ENCODE results near the gene CROCC2. TPM values are rescaled to one million over a fixed set of nuclear protein-coding genes. Genes with fewer than 3 reads are reported as not detected.
A peak's percentile ranks its signal among the peaks of the same experiment; 100 is the strongest.

Gene CROCC2
- polyA plus RNA-seq, 4 donors: 0.13 to 0.18 TPM; not detected in 2

DNA sequence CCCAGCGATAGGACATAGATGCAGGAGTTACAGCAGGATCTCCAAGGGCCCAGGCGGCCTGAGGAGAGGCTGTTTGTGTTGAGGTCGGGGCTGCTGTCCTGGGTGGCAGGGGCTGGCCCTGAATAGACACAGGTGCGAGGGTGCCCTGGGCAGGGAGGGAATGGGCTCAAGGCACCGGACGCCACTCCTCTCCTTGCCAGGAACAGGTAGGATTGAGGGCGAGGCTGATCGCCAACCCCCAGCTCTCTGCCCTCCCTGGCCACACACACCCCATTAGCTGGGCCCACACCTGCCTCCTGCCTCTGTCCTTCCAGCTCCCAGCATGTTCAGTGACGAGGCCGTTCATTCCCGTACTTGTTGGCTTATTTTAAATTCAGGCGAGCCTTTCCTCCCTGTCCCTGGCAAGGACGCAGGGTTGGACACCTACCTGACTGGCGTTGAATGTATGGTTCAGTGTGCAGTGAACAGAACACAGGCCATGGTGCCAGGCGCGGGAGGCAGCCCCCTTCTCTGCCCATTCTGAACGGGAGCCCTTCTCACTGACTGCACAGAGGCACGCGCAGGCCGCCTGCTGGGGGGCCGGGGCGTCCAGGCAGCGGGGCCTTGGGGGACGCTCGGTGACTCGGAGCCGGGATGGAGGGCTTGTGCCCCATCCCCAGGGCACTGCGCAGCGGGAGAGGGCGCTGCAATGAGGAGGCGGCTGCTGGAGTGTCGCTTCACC is 51.0 kb downstream of the CROCC2 start:
- no peaks in the 10 kb centered on the region for H3K36me3 ChIP-seq (ENCODE audit: control insufficient read depth in 3 of 3, insufficient read depth in 2 of 3, low read depth in 1 of 3, low read length in 3 of 3)
- H3K4me1 ChIP-seq (ENCODE audit: control insufficient read depth in 3 of 3, insufficient read depth in 2 of 3, low read depth in 1 of 3, low read length in 2 of 3): peaks cover 0 to 29% (median 2%) of the 10 kb centered on the region in 3 donors
- no peak overlapping the region for H3K27ac ChIP-seq (ENCODE audit: low read depth in 1 of 3, low read length in 2 of 3)
- H3K27me3 ChIP-seq (ENCODE audit: control insufficient read depth in 3 of 3, insufficient read depth in 3 of 3, low read length in 3 of 3): no peaks in the 10 kb centered on the region
- no peak overlapping the region for H3K4me3 ChIP-seq (ENCODE audit: low read depth in 1 of 3, low read length in 3 of 3)
- FAIRE-seq (no peak), DNase-seq (no peak)
- WGBS, 3 donors: 80 to 90% (median 82%) methylated on average over 29 to 32 of the region's 32 CpGs
- no peaks in the 10 kb centered on the region for H3K9me3 ChIP-seq (ENCODE audit: control insufficient read depth in 2 of 2, insufficient read depth in 1 of 2, low read depth in 1 of 2, low read length in 1 of 2)

DNA sequence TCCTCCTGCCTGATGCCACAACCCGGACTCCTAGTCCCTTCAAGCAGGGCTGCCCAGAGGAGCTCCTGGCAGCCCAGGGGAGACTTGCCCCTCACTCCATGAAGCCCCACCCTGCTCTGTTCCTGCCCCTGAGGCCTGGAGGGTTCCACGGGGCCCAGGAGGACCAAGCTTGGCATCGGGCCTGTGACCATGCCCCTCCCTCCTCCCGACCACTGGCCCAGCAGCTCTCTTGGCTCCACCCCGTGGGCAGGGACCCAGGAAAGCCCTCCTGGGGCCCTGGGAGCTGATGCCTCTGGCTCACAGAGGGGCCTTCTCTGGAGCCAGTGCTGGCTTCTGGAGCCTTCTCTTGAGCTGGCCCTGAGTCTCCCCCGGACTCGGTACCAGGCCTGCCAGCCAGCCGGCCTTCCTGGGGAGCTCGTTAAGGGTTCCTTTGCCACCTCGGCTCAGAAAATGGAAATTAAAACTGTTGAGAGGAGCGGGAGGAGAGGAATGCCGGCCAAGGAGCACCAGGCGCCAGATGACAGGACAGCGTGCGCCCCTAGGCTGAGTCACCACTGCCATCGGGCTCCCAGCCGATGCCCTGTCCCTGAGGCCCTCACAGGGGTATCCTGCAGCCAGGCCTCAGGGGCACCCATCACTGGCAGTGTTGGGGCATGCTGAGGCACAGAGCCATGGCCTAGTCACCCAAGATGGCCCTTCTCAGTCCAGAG is 51.7 kb downstream of the CROCC2 start:
- Histone ChIP-seq H3K9me3 (ENCODE audit: control insufficient read depth in 2 of 2, insufficient read depth in 1 of 2, low read depth in 1 of 2, low read length in 1 of 2) (no peaks in the 10 kb centered on the region), H3K4me1 (ENCODE audit: control insufficient read depth in 3 of 3, insufficient read depth in 2 of 3, low read depth in 1 of 3, low read length in 2 of 3) (peaks cover 0 to 36% (median 2%) of the 10 kb centered on the region in 3 donors), H3K27ac (ENCODE audit: low read depth in 1 of 3, low read length in 2 of 3) (no peak overlapping the region), H3K27me3 (ENCODE audit: control insufficient read depth in 3 of 3, insufficient read depth in 3 of 3, low read length in 3 of 3) (no peaks in the 10 kb centered on the region), H3K36me3 (ENCODE audit: control insufficient read depth in 3 of 3, insufficient read depth in 2 of 3, low read depth in 1 of 3, low read length in 3 of 3) (no peaks in the 10 kb centered on the region), H3K4me3 (ENCODE audit: low read depth in 1 of 3, low read length in 3 of 3) (no peak overlapping the region)
- 54 to 66% (median 63%) methylated on average over 16 to 17 of the region's 17 CpGs for WGBS, 3 donors
- FAIRE-seq (no peak), DNase-seq (no peak)

- 87 to 92% (median 91%) methylated on average over 19 of the region's 19 CpGs for WGBS, 3 donors
- Histone ChIP-seq H3K4me1 (ENCODE audit: control insufficient read depth in 3 of 3, insufficient read depth in 2 of 3, low read depth in 1 of 3, low read length in 2 of 3) (peaks cover 0 to 41% (median 2%) of the 10 kb centered on the region in 3 donors), H3K4me3 (ENCODE audit: low read depth in 1 of 3, low read length in 3 of 3) (no peak overlapping the region), H3K27me3 (ENCODE audit: control insufficient read depth in 3 of 3, insufficient read depth in 3 of 3, low read length in 3 of 3) (no peaks in the 10 kb centered on the region), H3K36me3 (ENCODE audit: control insufficient read depth in 3 of 3, insufficient read depth in 2 of 3, low read depth in 1 of 3, low read length in 3 of 3) (no peaks in the 10 kb centered on the region), H3K9me3 (ENCODE audit: control insufficient read depth in 2 of 2, insufficient read depth in 1 of 2, low read depth in 1 of 2, low read length in 1 of 2) (no peaks in the 10 kb centered on the region), H3K27ac (ENCODE audit: low read depth in 1 of 3, low read length in 2 of 3) (no peak overlapping the region)
- DNase-seq: no peak
- FAIRE-seq: no peak
Measured at GRCh38 chr2:240958366-240959213, 52.5 kb downstream of the CROCC2 start.

DNA sequence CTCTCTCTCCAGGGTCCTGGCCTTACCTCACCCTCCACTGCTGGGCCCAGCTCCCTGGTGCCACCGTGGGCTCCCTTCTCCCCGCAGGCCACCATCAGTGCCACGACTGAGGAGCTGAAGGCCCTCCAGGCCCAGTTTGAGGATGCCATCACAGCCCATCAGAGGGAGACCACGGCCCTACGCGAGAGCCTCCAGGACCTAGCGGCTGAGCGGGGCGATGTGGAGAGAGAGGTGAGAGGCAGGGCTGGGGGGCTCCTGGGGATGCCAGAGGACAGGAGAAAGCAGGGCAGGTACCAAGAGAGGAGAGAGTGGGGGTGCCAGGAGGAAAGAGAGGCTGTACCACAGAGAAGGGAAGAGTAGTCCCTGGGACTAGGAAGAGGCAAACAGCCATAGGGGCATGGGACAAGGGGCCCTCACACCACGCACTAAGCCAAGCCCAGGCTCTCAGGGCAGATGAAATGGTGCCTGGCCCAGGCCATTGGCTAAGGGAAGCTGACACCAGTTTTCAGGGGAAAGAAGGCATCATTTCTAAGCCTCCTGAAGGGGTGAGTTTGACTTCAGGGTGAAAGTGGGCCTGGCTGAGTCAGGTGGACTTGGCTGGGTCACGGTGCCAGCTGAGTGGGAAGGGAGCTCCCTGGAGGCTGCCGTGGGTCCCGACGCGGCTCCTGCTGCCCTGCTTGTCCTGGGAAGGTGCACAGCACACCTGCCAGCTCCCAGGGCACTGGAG is 53.2 kb downstream of the CROCC2 start:
- no peaks in the 10 kb centered on the region for H3K27me3 ChIP-seq (ENCODE audit: control insufficient read depth in 3 of 3, insufficient read depth in 3 of 3, low read length in 3 of 3)
- FAIRE-seq (no peak), DNase-seq (no peak)
- H3K4me1 ChIP-seq (ENCODE audit: control insufficient read depth in 3 of 3, insufficient read depth in 2 of 3, low read depth in 1 of 3, low read length in 2 of 3): peaks cover 0 to 41% (median 2%) of the 10 kb centered on the region in 3 donors
- 61 to 87% (median 77%) methylated on average over 13 to 15 of the region's 15 CpGs for WGBS, 3 donors
- H3K9me3 ChIP-seq (ENCODE audit: control insufficient read depth in 2 of 2, insufficient read depth in 1 of 2, low read depth in 1 of 2, low read length in 1 of 2): no peaks in the 10 kb centered on the region
- no peak overlapping the region for H3K27ac ChIP-seq (ENCODE audit: low read depth in 1 of 3, low read length in 2 of 3)
- H3K4me3 ChIP-seq (ENCODE audit: low read depth in 1 of 3, low read length in 3 of 3): no peak overlapping the region
- no peaks in the 10 kb centered on the region for H3K36me3 ChIP-seq (ENCODE audit: control insufficient read depth in 3 of 3, insufficient read depth in 2 of 3, low read depth in 1 of 3, low read length in 3 of 3)

DNA sequence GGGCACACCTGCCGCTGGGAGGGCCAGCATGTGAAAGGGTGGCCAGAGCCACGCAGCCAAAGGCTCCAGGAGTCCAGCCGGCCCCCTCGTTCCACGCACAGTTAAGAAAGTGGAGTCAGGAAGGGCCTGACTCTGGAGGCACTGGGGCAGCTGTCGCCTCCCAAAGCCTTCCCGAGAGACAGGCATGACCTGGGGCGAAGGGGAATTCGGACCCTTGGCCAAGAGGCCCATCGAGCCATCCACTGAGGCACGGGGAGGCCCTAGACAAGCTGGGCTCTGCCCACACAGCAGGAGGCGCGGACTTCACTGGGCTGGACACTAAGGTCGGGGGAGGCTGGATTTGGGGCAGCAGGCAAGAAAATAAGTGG is 53.8 kb downstream of the CROCC2 start:
- Histone ChIP-seq H3K27me3 (ENCODE audit: control insufficient read depth in 3 of 3, insufficient read depth in 3 of 3, low read length in 3 of 3) (no peaks in the 10 kb centered on the region), H3K27ac (ENCODE audit: low read depth in 1 of 3, low read length in 2 of 3) (peak overlapping the region in 2 of 3 donors; percentile 57 to 70), H3K4me1 (ENCODE audit: control insufficient read depth in 3 of 3, insufficient read depth in 2 of 3, low read depth in 1 of 3, low read length in 2 of 3) (peaks cover 0 to 44% (median 2%) of the 10 kb centered on the region in 3 donors), H3K36me3 (ENCODE audit: control insufficient read depth in 3 of 3, insufficient read depth in 2 of 3, low read depth in 1 of 3, low read length in 3 of 3) (no peaks in the 10 kb centered on the region), H3K9me3 (ENCODE audit: control insufficient read depth in 2 of 2, insufficient read depth in 1 of 2, low read depth in 1 of 2, low read length in 1 of 2) (no peaks in the 10 kb centered on the region), H3K4me3 (ENCODE audit: low read depth in 1 of 3, low read length in 3 of 3) (no peak overlapping the region)
- WGBS, 3 donors: 45 to 83% (median 76%) methylated on average over 14 of the region's 14 CpGs
- FAIRE-seq (no peak), DNase-seq (no peak)

- H3K27me3 ChIP-seq (ENCODE audit: control insufficient read depth in 3 of 3, insufficient read depth in 3 of 3, low read length in 3 of 3): no peaks in the 10 kb centered on the region
- H3K36me3 ChIP-seq (ENCODE audit: control insufficient read depth in 3 of 3, insufficient read depth in 2 of 3, low read depth in 1 of 3, low read length in 3 of 3): no peaks in the 10 kb centered on the region
- no peaks in the 10 kb centered on the region for H3K9me3 ChIP-seq (ENCODE audit: control insufficient read depth in 2 of 2, insufficient read depth in 1 of 2, low read depth in 1 of 2, low read length in 1 of 2)
- FAIRE-seq (no peak), DNase-seq (peak in 1 of 2 donors; percentile 83)
- WGBS, 3 donors: 9 to 21% (median 21%) methylated on average over 25 to 28 of the region's 28 CpGs
- peak overlapping the region in 2 of 3 donors; percentile 57 to 70 for H3K27ac ChIP-seq (ENCODE audit: low read depth in 1 of 3, low read length in 2 of 3)
- H3K4me3 ChIP-seq (ENCODE audit: low read depth in 1 of 3, low read length in 3 of 3): no peak overlapping the region
- H3K4me1 ChIP-seq (ENCODE audit: control insufficient read depth in 3 of 3, insufficient read depth in 2 of 3, low read depth in 1 of 3, low read length in 2 of 3): peaks cover 0 to 49% (median 2%) of the 10 kb centered on the region in 3 donors
Measured at GRCh38 chr2:240960309-240960970, 54.3 kb downstream of the CROCC2 start.

DNA sequence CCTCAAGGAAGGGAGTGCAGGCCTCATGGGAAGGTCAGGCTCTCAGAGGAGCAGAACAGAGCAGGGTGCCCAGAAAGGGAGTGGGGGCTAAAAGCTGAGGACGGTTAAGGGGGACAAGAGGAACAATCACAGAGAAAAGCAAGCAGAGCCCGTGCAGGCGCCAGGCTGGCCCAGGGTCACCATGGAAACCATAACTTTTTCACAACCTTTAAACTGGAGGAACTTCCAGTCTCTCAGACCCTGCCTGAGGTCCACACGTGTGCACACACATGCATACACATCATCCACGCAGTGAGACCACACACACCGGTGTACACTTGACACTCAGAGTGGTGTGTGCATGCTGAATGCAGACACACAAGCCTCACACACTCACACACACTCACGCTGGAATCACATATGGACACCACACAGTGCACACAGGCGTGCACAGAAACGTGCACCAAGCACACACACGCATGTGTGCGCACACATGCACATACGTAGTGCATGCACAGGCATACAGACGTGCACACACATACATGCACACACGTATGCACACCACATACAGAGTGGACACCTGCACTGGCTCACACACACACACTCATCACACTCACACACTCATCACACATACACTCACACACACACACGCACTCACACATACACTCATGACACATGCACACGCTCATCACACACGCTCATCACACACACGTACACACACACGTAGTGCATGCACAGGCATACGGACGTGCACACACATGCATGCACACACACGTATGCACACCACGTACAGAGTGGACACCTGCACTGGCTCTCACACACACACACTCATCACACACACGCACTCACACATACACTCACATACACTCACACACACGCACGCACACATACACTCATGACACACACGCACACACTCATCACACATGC is 55.1 kb downstream of the CROCC2 start:
- WGBS, 3 donors: 74 to 80% (median 76%) methylated on average over 27 of the region's 27 CpGs
- no peaks in the 10 kb centered on the region for H3K36me3 ChIP-seq (ENCODE audit: control insufficient read depth in 3 of 3, insufficient read depth in 2 of 3, low read depth in 1 of 3, low read length in 3 of 3)
- no peaks in the 10 kb centered on the region for H3K27me3 ChIP-seq (ENCODE audit: control insufficient read depth in 3 of 3, insufficient read depth in 3 of 3, low read length in 3 of 3)
- DNase-seq (peak in 1 of 2 donors; percentile 61), FAIRE-seq (no peak)
- H3K4me1 ChIP-seq (ENCODE audit: control insufficient read depth in 3 of 3, insufficient read depth in 2 of 3, low read depth in 1 of 3, low read length in 2 of 3): peaks cover 0 to 53% (median 2%) of the 10 kb centered on the region in 3 donors
- no peak overlapping the region for H3K4me3 ChIP-seq (ENCODE audit: low read depth in 1 of 3, low read length in 3 of 3)
- peak overlapping the region in 1 of 3 donors; percentile 0 for H3K27ac ChIP-seq (ENCODE audit: low read depth in 1 of 3, low read length in 2 of 3)
- H3K9me3 ChIP-seq (ENCODE audit: control insufficient read depth in 2 of 2, insufficient read depth in 1 of 2, low read depth in 1 of 2, low read length in 1 of 2): no peaks in the 10 kb centered on the region

All from small intestine (tissue), 7 donors.